Hepatocyte (in vitro differentiated cells): ENCODE data around the gene PGPEP1. TPM values are rescaled to one million over a fixed set of nuclear protein-coding genes. Genes with fewer than 3 reads are reported as not detected.

Experiments
- DNase-seq: peaks from one replicate; pipeline ENCODE4 v3.0.0-alpha.2; 2016; ENCODE audit warnings: low spot score
- H2AFZ ChIP-seq: fragments of 200-600 bp; sonication (generic); 2 replicates; pipeline ENCODE4 v1.6.0; 2016; ENCODE audit warnings: antibody characterized with exemption, mild to moderate bottlenecking
- H3K27ac ChIP-seq: fragments of 200-600 bp; sonication (generic); 2 replicates; pipeline ENCODE4 v1.5.1; 2016; ENCODE audit warnings: mild to moderate bottlenecking
- H3K27me3 ChIP-seq: fragments of 200-600 bp; sonication (generic); 2 replicates; pipeline ENCODE4 v1.6.1; 2016
- H3K36me3 ChIP-seq: fragments of 200-600 bp; sonication (generic); replicated peaks from 2 replicates; pipeline ENCODE4 v1.5.1; 2016; ENCODE audit warnings: low read depth; ENCODE audit not compliant: insufficient read depth
- H3K4me1 ChIP-seq: fragments of 200-600 bp; sonication (generic); 2 replicates; pipeline ENCODE4 v1.5.1; 2016; ENCODE audit warnings: mild to moderate bottlenecking, moderate library complexity; ENCODE audit not compliant: insufficient read depth
- H3K4me2 ChIP-seq: fragments of 200-600 bp; sonication (generic); 2 replicates; pipeline ENCODE4 v1.6.0; 2016
- H3K4me3 ChIP-seq: fragments of 200-600 bp; sonication (generic); 2 replicates; pipeline ENCODE4 v1.5.1; 2016; ENCODE audit warnings: mild to moderate bottlenecking
- H3K79me2 ChIP-seq: fragments of 200-600 bp; sonication (generic); 2 replicates; pipeline ENCODE4 v1.6.0; 2017; ENCODE audit warnings: mild to moderate bottlenecking
- H3K9me2 ChIP-seq: fragments of 200-600 bp; sonication (generic); replicated peaks from 2 replicates; pipeline ENCODE4 v1.6.0; 2017; ENCODE audit warnings: mild to moderate bottlenecking; ENCODE audit not compliant: insufficient read depth
- H3K9me3 ChIP-seq: fragments of 200-600 bp; sonication (generic); 2 replicates; pipeline ENCODE4 v1.5.1; 2016; ENCODE audit warnings: low read depth, mild to moderate bottlenecking
- H4K20me1 ChIP-seq: fragments of 200-600 bp; sonication (generic); 2 replicates; pipeline ENCODE4 v1.6.0; 2016; ENCODE audit warnings: mild to moderate bottlenecking; ENCODE audit not compliant: insufficient read depth, poor library complexity, severe bottlenecking
- CTCF ChIP-seq: fragments of 200-600 bp; sonication (generic); IDR thresholded peaks from 2 replicates; pipeline ENCODE4 v1.5.1; 2016; ENCODE audit warnings: antibody characterized with exemption, mild to moderate bottlenecking; ENCODE audit not compliant: poor library complexity
- EZH2 ChIP-seq: fragments of 200-600 bp; sonication (generic); IDR thresholded peaks from 2 replicates; pipeline ENCODE4 v1.6.1; 2016; ENCODE audit warnings: antibody characterized with exemption, mild to moderate bottlenecking, borderline replicate concordance
- EZH2phosphoT487 ChIP-seq: fragments of 200-600 bp; sonication (generic); IDR thresholded peaks from one replicate; pipeline ENCODE4 v1.6.1; 2018; ENCODE audit warnings: antibody characterized with exemption, mild to moderate bottlenecking, low read depth, moderate library complexity; ENCODE audit not compliant: unreplicated experiment, severe bottlenecking
- WGBS: methylation state at CpG from one replicate; pipeline ENCODE4 v1.1.6; 2016; ENCODE audit warnings: low lambda C conversion rate; ENCODE audit errors: missing lambda C conversion rate; 5-methylcytosine and 5-hydroxymethylcytosine counted together
- polyA plus RNA-seq: library from polyadenylated mRNA; unstranded; fragments of >200 nt; fragmentation: Nextera tagmentation; extraction: Ambion mirVana; gene quantifications from 2 replicates; pipeline ENCODE4 v1.2.1, GENCODE V29; 2016
- total RNA-seq: library from RNA; depleted of rRNA; stranded (reverse); fragments of >200 nt; gene quantifications from 2 replicates; pipeline ENCODE4 v1.2.3, GENCODE V29; 2014

Gene PGPEP1
- total and polyA plus RNA-seq, 2 experiments from 2014 or later: 26.8 to 36.1 TPM

GRCh38 chr19:18304458-18305310 lies 35.7 kb upstream of the PGPEP1 start:
- H3K27me3 ChIP-seq: no peaks in the 10 kb centered on the region
- no peak overlapping the region for H3K4me3 ChIP-seq
- no peaks in the 10 kb centered on the region for H3K36me3 ChIP-seq
- peak; percentile 94 for DNase-seq
- peak overlapping the region; percentile 69 for H3K4me2 ChIP-seq
- H4K20me1 ChIP-seq: no peaks in the 10 kb centered on the region
- WGBS: 6% methylated on average over 28 of the region's 29 CpGs
- TF ChIP-seq CTCF (no peak), EZH2phosphoT487 (no peak), EZH2 (no peak)
- H3K4me1 ChIP-seq: peaks cover 25% of the 10 kb centered on the region
- no peaks in the 10 kb centered on the region for H3K9me3 ChIP-seq
- no peaks in the 10 kb centered on the region for H3K79me2 ChIP-seq
- H2AFZ ChIP-seq: peak overlapping the region; percentile 5
- peak overlapping the region; percentile 99 for H3K27ac ChIP-seq
- no peaks in the 10 kb centered on the region for H3K9me2 ChIP-seq

GRCh38 chr19:18306209-18306887 lies 34.0 kb upstream of the PGPEP1 start:
- Histone ChIP-seq H3K4me3 (no peak overlapping the region), H3K9me3 (no peaks in the 10 kb centered on the region), H3K36me3 (no peaks in the 10 kb centered on the region), H2AFZ (no peak overlapping the region), H3K4me1 (peaks cover 39% of the 10 kb centered on the region), H4K20me1 (no peaks in the 10 kb centered on the region), H3K9me2 (no peaks in the 10 kb centered on the region), H3K4me2 (no peak overlapping the region), H3K79me2 (no peaks in the 10 kb centered on the region), H3K27ac (peak overlapping the region; percentile 99), H3K27me3 (no peaks in the 10 kb centered on the region)
- DNase-seq: no peak
- no peak for TF ChIP-seq CTCF
- no peak for TF ChIP-seq EZH2phosphoT487
- no peak for TF ChIP-seq EZH2
- WGBS: 94% methylated on average over 26 of the region's 26 CpGs

- no peaks in the 10 kb centered on the region for H3K27me3 ChIP-seq
- peak overlapping the region; percentile 99 for H3K27ac ChIP-seq
- no peaks in the 10 kb centered on the region for H3K79me2 ChIP-seq
- H3K9me2 ChIP-seq: no peaks in the 10 kb centered on the region
- no peak overlapping the region for H3K4me3 ChIP-seq
- no peaks in the 10 kb centered on the region for H3K9me3 ChIP-seq
- 89% methylated on average over 14 of the region's 14 CpGs for WGBS
- no peaks in the 10 kb centered on the region for H3K36me3 ChIP-seq
- no peak overlapping the region for H3K4me2 ChIP-seq
- TF ChIP-seq EZH2phosphoT487: no peak
- no peak for TF ChIP-seq EZH2
- no peak for TF ChIP-seq CTCF
- H4K20me1 ChIP-seq: no peaks in the 10 kb centered on the region
- peaks cover 43% of the 10 kb centered on the region for H3K4me1 ChIP-seq
- no peak overlapping the region for H2AFZ ChIP-seq
- no peak for DNase-seq
These were observed 33.5 kb upstream of the PGPEP1 start for GRCh38 chr19:18306888-18307260.
